ENCODE data around the gene COA5.
"Not testable (repeated sequence)": the region's sequence is repeated elsewhere in the genome, so short reads cannot be mapped to it uniquely, and the experiment has no call there.

COA5 gene

DNA sequence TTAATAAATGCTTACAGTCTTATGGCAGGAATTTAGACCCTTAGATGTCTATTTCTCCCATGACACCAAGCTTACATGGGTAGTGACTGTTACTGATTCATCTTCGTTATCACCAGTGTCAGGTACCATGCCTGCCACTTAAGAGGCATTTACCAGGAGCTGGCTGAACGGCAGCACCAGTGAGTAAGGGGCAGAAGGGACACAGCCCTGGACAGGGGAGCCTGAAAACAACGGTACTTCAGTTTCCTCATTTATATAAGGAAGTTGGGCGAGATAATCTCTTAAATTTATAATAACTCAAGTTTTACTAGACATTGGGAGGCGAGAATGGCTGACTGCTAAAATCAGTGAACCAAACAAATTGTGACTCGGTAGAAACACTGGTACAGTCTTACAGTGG lies 1.2 kb downstream of the COA5 start:
- in situ Hi-C loops (cut with MboI; ENCODE audit: low sequenced_read_pairs), result no loop called here

- in situ Hi-C loops (cut with MboI; ENCODE audit: low sequenced_read_pairs), result no loop called here
These were observed 1.9 kb downstream of the COA5 start for GRCh38 chr2:98606431-98606830.

- in situ Hi-C loops (cut with MboI; ENCODE audit: low sequenced_read_pairs), result no loop called here
These were observed 3.2 kb downstream of the COA5 start for GRCh38 chr2:98605076-98605475.

DNA sequence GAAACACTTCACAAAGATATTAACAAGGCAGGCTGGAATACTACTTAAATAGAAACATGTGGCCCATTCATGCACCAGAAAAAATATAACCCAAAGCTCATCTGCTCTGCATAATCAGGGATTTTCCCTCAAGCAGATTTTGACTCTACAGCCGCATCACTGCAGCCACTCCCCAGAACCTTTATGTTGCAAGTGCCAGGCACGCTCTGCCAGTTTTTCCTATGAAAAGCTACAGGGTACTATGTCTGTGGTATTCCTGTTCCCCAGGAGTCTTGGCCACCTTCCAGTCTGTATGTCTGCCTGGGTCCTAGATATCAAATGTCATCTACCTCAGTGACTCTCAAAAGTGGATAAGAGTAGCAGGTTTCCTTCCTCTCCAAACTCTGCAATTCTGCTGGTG lies 3.8 kb downstream of the COA5 start:
- in situ Hi-C loops (cut with MboI; ENCODE audit: low sequenced_read_pairs), result no loop called here

DNA sequence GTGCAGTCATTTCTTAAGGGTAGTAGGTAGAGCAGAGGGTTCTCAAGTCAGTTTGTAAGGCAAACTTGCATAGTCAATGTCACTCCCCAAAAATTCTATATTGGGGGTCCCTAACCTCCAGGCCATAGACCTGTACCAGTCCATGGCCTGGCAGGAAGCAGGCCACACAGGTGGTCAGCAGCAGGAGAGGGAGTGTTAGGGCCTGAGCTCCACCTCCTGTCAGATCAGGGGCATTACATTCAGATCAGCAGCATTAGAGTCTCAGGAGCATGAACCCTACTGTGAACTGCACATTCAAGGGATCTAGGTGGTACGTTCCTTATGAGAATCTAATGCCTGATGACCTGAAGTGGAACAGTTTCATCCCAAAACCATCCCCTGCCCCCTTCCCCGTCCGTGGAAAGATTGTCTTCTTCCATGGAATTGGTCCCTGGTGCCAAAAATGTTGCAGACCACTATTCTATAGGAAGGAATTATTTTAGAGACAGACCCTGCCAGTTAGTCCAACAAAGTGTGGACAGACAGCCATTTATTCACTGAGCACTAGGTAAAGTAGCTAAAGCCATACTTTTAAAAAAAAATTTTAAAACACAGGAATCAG lies 6.7 kb downstream of the COA5 start:
- in situ Hi-C loops (cut with MboI; ENCODE audit: low sequenced_read_pairs), result no loop called here

DNA sequence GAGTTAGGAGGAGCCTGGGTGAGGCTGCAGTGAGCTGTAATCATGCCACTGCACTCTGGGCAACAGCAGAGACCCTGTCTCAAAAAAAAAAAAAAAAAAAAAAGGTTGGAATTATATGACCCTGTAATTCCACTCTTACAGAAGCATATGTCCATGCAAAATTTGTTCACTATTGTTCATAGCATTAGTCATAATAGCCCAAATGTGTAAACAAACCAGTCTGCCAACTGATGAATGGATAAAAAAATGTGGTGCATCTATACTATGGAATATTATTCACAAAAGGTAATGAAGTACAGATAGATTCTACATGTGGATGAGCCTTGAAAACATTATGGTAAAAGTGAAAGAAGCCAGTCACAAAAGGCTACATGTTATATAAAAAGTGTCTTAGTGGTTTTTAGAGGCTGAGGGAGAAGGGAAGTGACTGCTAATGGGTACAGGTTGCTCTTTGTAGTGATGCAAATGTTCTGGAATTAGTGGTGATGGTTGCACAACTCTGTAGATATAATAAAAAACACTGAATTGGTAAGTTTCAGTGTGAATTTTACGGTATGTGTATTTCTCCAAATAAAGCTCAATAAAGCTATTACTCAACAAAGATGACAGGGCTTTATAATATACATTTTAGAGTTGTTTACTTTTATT lies 9.4 kb downstream of the COA5 start:
- in situ Hi-C loops (cut with MboI; ENCODE audit: low sequenced_read_pairs), result no loop called here

- in situ Hi-C loops (cut with MboI; ENCODE audit: low sequenced_read_pairs), result not testable (repeated sequence)
These were observed 13.6 kb downstream of the COA5 start for GRCh38 chr2:98594665-98595064.

DNA sequence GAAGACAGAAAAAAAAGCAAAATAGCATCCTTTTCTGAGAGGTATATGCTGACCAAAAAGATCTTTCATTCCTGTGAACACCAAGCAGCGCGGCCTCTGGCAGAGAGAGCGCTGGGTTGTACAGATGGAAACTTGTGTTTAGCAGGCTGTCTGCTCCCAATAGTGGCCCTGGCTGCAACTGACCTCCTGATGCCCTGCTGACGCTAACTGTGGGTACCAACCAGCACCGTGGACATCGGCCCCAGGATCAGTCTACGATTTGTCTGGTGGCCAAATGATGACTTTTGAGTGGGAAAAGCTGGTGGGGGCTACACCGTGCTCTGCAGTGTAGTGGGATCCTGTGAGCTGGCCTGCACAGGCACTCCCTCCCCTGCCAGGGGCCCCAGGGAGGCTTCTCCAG lies 15.7 kb downstream of the COA5 start:
- in situ Hi-C loops (cut with MboI; ENCODE audit: low sequenced_read_pairs), result no loop called here

- in situ Hi-C loops (cut with MboI; ENCODE audit: low sequenced_read_pairs), result no loop called here
These were observed 18.8 kb downstream of the COA5 start for GRCh38 chr2:98589489-98589888.

DNA sequence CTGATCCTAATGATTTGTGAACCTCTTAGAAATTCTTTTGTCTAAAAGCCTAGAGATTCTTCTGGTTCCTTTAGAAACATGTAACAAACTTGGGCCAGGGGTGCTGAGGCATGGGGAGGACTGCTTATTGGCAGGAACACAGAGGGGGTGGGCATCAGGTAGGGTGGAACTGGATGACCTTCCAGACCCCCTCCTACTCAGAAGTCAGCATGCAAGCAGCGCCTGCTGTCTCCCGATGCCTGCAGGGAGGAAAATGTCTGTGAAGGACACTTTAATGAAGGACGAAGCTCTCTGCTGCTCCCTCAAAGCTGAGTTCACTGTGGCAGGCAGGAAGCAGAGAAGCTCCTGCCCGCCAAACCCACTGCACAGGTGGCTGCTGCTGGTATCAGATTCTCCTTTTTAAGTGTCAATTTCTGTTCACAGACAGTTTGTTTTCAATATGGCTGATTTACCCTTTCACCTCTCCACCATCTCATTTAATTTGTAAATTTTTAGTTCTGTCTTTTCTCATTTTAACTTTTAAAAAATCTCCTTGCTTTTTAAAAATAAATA lies 19.4 kb downstream of the COA5 start:
- in situ Hi-C loops (cut with MboI; ENCODE audit: low sequenced_read_pairs), result no loop called here

DNA sequence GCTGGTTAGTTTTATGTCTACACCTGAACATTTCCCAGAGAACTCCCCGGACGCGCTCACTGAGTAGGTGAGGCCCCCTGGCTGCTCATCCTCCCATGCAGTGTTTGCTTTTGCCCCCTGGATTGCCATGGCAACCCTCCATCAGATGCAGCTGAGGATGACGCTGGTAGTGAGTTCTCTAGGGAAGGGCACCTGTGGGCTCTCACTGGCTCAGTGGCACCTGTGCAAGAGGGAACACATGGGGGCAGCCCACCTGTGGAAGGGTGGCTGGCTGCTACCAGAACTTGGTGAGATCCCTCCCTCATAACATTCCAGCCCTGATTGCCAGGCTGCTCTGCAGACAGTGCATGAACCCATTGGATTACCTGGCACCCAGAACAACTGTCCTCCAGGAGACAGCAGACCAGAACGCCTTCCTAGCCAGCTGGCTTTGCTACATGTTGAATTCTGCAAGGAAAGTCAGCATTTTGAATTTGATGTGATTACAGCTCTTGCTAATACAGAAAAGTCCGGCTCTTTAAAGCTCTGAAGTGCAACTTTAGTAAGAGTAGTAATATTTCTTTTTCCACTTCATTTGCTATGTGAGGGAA lies 21.7 kb downstream of the COA5 start:
- in situ Hi-C loops (cut with MboI; ENCODE audit: low sequenced_read_pairs), result no loop called here

DNA sequence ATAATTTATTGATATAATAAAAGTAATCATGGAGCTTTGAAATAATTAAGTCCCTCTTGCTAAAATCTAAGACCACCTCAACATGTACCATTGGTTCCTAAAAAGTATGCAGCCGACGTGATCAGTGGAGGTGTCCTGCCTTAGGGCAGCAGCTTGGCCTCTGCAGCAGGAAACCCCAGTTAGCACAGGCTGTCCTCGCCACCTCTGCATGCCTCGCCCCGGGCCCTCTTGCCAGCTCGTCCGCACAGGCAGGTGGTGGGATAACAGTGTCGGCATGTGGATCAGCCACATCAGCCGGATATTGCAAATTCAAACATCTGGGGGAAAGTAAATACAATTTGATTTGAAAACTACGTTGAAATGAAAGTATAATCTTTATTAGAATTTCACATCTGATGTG lies 22.9 kb downstream of the COA5 start:
- in situ Hi-C loops (cut with MboI; ENCODE audit: low sequenced_read_pairs), result no loop called here

- in situ Hi-C loops (cut with MboI; ENCODE audit: low sequenced_read_pairs), result no loop called here
These were observed 24.3 kb downstream of the COA5 start for GRCh38 chr2:98583816-98584618.

GRCh38 chr2:98583276-98583675 lies 25.0 kb downstream of the COA5 start:
- in situ Hi-C loops (cut with MboI; ENCODE audit: low sequenced_read_pairs), result no loop called here

GRCh38 chr2:98582523-98582922 lies 25.8 kb downstream of the COA5 start:
- in situ Hi-C loops (cut with MboI; ENCODE audit: low sequenced_read_pairs), result no loop called here

GRCh38 chr2:98580656-98581284 lies 27.5 kb downstream of the COA5 start:
- in situ Hi-C loops (cut with MboI; ENCODE audit: low sequenced_read_pairs), result no loop called here

DNA sequence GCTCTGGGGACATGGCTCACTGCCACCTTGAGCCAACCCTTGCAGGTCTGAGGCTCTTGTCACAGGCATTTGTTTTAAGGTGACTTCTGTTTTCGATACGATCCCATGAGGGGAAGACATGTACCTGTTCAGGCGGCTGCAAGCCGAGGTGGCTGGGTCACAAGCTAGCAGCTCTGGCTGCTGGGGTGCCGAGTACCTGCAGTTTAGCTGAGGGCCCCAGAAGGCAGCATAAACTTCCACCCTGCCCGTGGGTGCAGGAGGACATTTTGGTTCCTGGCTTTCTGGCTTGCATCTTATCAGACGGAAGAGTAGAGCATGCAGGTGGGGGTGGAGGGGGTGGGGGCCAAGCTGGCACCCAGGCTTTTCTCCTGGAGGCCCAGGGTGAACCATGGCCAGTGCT lies 28.4 kb downstream of the COA5 start:
- in situ Hi-C loops (cut with MboI; ENCODE audit: low sequenced_read_pairs), result no loop called here

DNA sequence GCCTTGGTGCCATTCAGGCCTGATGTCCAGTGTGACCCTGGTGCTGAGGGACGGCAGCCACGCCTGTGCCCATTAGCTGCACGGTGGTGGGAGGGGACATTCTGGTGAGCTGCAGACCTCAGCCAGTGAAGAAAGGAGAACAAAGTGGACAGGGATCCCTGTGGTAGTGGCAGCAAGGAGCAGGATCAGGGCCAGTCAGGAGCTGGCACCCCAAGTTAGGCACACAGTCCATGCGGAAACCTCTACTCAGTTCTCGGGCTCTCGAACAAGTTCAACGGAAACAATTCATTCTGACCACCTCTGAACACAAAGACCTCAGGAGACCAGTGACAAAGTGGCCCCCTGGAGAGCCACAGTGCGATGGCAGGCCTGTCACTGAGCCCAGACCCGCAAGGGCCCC lies 30.1 kb downstream of the COA5 start:
- in situ Hi-C loops (cut with MboI; ENCODE audit: low sequenced_read_pairs), result no loop called here

DNA sequence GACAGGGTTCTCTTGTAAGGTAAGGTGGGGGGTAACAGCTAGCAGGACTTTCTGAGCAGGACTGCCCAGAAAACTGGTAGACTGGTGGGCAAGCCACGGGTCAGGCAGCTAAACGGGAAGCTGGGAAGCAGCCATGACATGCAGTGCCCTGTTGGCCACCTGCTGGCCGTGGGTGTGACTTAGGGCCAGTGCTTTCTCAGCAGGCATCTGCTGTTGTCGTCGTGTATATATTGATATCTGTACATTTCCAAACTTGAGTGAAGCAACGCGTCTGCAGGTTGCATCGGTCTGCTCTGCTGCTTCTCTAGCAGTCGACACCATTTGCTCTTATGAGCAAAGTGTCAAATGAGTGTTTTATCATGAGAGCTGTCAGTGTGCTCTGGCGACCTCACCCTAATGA lies 31.0 kb downstream of the COA5 start:
- in situ Hi-C loops (cut with MboI; ENCODE audit: low sequenced_read_pairs), result no loop called here

- in situ Hi-C loops (cut with MboI; ENCODE audit: low sequenced_read_pairs), result no loop called here
These were observed 31.5 kb downstream of the COA5 start for GRCh38 chr2:98576666-98577312.

GRCh38 chr2:98573426-98573825 lies 34.9 kb downstream of the COA5 start:
- in situ Hi-C loops (cut with MboI; ENCODE audit: low sequenced_read_pairs), result no loop called here
